NB4 (cell line): Measurements from ENCODE around the gene ELP1.

Experiments used
- CTCF ChIP-seq: IDR thresholded peaks from one replicate; pipeline ENCODE4 v1.5.1; 2012; ENCODE audit warnings: low read depth, low read length
- MYC ChIP-seq: IDR thresholded peaks from 2 replicates; pipeline ENCODE4 v1.6.1; 2011; ENCODE audit warnings: low read depth, low read length
- POLR2A ChIP-seq: IDR thresholded peaks from 2 replicates; pipeline ENCODE4 v1.6.1; 2011; ENCODE audit warnings: mild to moderate bottlenecking; ENCODE audit not compliant: insufficient read length; ENCODE audit errors: extremely low read depth
- TF ChIP-seq, protein P1 (sequence below): IDR thresholded peaks from 2 replicates; pipeline ENCODE4 v1.6.1; 2011; ENCODE audit warnings: low read depth, low read length

DNA sequence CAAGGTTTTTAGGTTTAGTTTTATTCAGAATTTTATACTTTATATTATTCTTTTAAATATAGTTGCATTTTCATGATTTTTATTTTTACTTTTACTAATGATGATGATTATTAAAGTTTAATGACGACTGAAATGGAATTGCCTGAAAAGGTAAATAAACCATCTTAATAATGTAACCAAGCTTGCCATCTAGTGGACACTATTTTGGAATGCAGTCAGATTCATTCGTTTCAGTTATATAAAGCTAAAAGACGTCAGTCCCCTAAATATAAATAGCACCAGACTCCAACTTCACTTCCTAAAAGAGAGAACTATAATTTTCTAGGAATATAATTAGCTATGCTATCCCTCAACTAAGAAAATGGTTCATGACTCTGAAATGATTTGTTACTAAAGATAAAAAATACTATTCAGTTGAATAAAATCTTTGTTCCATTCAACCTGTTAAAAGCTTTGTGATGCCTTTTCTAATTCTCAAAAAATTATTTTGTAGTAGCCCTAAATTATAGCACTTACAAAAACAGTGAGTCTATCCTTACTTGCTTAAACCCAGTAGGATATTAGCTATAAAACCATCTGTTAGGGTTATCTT, 20.2 kb upstream of the ELP1 start:
- TF ChIP-seq CTCF (peak; percentile 41), POLR2A (no peak), MYC (no peak)
- TF ChIP-seq, protein P1, sequence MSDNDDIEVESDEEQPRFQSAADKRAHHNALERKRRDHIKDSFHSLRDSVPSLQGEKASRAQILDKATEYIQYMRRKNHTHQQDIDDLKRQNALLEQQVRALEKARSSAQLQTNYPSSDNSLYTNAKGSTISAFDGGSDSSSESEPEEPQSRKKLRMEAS = no peak
